Breast epithelium (tissue), 4 donors: ENCODE results near the gene COG8. TPM values are rescaled to one million over a fixed set of nuclear protein-coding genes. Genes with fewer than 3 reads are reported as not detected.
"Not testable (repeated sequence)": the region's sequence is repeated elsewhere in the genome, so short reads cannot be mapped to it uniquely, and the experiment has no call there.

Experiments
- DNase-seq, 2 donors: peaks; one replicate each; pipeline ENCODE4 v3.0.0-alpha.2; 2019; ENCODE audit warnings: low spot score in 2 of 2
- H3K27ac ChIP-seq, 2 donors: fragments of 200-600 bp; sonication (generic) in 1 of 2; one replicate each; pipeline ENCODE4 v1.5.1; 2016 to 2019; ENCODE audit warnings: mild to moderate bottlenecking in 1 of 2
- H3K27me3 ChIP-seq, 2 donors: fragments of 200-600 bp; sonication (generic) in 1 of 2; one replicate each; pipeline versions ENCODE4 v1.5.1 to v1.6.0; 2017 to 2019; ENCODE audit warnings: control low read depth in 1 of 2, mild to moderate bottlenecking in 1 of 2
- H3K36me3 ChIP-seq: fragments of 200-600 bp; one replicate; pipeline ENCODE4 v1.5.1; 2019
- H3K4me1 ChIP-seq, 2 donors: fragments of 200-600 bp; sonication (generic); one replicate each; pipeline ENCODE4 v1.5.1; 2016 to 2019; ENCODE audit warnings: control low read depth in 1 of 2
- H3K4me3 ChIP-seq, 3 donors: fragments of 200-600 bp; sonication (generic); 1 replicate in 2 of 3; 2 replicates in 1 of 3; pipeline ENCODE4 v1.5.1; 2016 to 2019; ENCODE audit warnings: mild to moderate bottlenecking in 3 of 3, moderate library complexity in 2 of 3
- H3K9me3 ChIP-seq, 2 donors: fragments of 200-600 bp; sonication (generic) in 1 of 2; one replicate each; pipeline ENCODE4 v1.5.1; 2016 to 2019; ENCODE audit warnings: control low read depth in 1 of 2
- POLR2A ChIP-seq: fragments of 450-650 bp; IDR thresholded peaks from one replicate; pipeline ENCODE4 v1.6.1; 2016; ENCODE audit warnings: antibody characterized with exemption, mild to moderate bottlenecking, moderate library complexity
- POLR2AphosphoS5 ChIP-seq, 3 donors: sonication (generic); formaldehyde crosslinking; IDR thresholded peaks; one replicate each; pipeline ENCODE4 v1.6.1; 2017; ENCODE audit warnings: antibody characterized with exemption in 3 of 3
- intact Hi-C: fragments of 100-400 bp; cut with DNase I; formaldehyde crosslinking; loops from one replicate; pipeline ENCODE4 v1.15.1; 2023; ENCODE audit warnings: low total_unique reads
- total RNA-seq, 3 donors: library from RNA; depleted of rRNA; stranded (reverse); fragments of >200 nt; gene quantifications; one replicate each; pipeline ENCODE4 v1.1.0, GENCODE V29; 2016
- TF ChIP-seq, protein P1 (sequence below), 3 donors: fragments of 450-650 bp; IDR thresholded peaks; one replicate each; pipeline ENCODE4 v1.5.1; 2016 to 2017; ENCODE audit warnings: antibody characterized with exemption in 3 of 3, mild to moderate bottlenecking in 3 of 3, moderate library complexity in 3 of 3

The COG8 gene
- total RNA-seq, 3 donors from 2014 or later = 40.2 to 52.8 (median 44.9) TPM

DNA sequence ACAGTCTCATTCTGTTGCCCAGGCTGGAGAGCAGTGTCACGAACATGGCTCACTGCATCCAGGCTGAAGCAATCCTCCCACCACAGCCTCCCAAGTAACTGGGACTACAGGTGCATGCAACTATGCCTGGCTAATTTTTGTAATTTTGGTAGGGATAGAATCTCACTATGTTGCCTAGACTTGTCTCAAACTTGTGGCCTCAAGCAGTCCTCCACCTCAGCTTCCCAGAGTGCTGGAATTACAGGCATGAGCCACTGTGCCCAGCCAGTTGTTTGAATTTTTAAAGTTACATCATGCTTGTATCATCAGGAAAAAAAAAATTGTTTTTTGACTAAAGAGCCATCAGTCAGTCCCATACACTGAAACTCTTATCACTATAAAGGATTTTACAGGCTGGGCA lies 45.3 kb downstream of the COG8 start:
- H3K27ac ChIP-seq = no peak overlapping the region
- DNase-seq = peak in 1 of 2 donors; percentile 44
- H3K27me3 ChIP-seq = no peaks in the 10 kb centered on the region
- no peaks in the 10 kb centered on the region for H3K36me3 ChIP-seq
- H3K4me3 ChIP-seq = no peak overlapping the region
- TF ChIP-seq POLR2A (no peak), POLR2AphosphoS5 (IDR thresholded peaks at IDR 0.05) (no peak)
- TF ChIP-seq, protein P1, sequence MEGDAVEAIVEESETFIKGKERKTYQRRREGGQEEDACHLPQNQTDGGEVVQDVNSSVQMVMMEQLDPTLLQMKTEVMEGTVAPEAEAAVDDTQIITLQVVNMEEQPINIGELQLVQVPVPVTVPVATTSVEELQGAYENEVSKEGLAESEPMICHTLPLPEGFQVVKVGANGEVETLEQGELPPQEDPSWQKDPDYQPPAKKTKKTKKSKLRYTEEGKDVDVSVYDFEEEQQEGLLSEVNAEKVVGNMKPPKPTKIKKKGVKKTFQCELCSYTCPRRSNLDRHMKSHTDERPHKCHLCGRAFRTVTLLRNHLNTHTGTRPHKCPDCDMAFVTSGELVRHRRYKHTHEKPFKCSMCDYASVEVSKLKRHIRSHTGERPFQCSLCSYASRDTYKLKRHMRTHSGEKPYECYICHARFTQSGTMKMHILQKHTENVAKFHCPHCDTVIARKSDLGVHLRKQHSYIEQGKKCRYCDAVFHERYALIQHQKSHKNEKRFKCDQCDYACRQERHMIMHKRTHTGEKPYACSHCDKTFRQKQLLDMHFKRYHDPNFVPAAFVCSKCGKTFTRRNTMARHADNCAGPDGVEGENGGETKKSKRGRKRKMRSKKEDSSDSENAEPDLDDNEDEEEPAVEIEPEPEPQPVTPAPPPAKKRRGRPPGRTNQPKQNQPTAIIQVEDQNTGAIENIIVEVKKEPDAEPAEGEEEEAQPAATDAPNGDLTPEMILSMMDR (IDR thresholded peaks at IDR 0.05) = no peak
- no peaks in the 10 kb centered on the region for H3K4me1 ChIP-seq
- intact Hi-C loops = no loop called here
- H3K9me3 ChIP-seq = no peaks in the 10 kb centered on the region

DNA sequence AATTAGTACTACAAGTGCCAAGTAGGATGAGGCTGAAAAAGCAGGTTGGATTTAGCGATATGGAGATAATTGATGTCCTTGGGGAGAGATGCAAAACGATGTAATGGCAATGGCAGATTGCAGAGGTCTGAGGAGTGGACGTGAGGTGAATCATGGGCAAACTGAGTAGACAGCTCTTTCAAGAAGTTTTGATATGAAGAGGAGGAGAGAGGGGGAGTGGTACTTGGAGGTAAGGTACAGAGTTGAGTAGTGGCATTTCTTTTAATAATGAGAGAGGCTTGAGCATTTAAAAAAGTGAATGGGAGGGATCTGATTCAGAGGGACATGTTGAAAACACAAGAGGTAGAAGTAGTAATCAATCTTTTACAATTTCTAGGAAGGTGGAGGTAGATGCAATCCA lies 46.0 kb downstream of the COG8 start:
- H3K36me3 ChIP-seq = no peaks in the 10 kb centered on the region
- no peak for TF ChIP-seq POLR2AphosphoS5 (IDR thresholded peaks at IDR 0.05)
- TF ChIP-seq POLR2A = no peak
- TF ChIP-seq, protein P1 (IDR thresholded peaks at IDR 0.05) = no peak
- DNase-seq = no peak
- H3K4me1 ChIP-seq = no peaks in the 10 kb centered on the region
- intact Hi-C loops = no loop called here
- no peaks in the 10 kb centered on the region for H3K9me3 ChIP-seq
- peak overlapping the region in 1 of 2 donors; percentile 29 for H3K27ac ChIP-seq
- H3K27me3 ChIP-seq = no peaks in the 10 kb centered on the region
- H3K4me3 ChIP-seq = no peak overlapping the region

DNA sequence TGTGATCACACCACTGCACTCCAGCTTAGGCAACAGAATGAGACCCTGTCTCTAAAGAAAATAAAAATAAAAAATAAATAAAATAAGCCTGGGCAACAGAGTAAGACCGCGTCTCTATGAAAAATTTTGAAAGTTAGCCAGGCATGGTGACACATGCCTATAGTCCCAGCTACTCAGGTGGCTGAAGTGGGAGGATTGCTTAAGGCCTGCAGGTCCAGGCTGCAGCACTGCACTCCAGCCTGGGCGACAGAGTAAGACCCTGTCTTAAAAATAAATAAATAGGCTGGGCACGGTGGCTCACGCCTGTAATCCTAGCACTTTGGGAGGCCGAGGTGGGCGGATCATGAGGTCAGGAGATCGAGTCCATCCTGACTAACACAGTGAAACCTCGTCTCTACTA lies 47.7 kb downstream of the COG8 start:
- H3K36me3 ChIP-seq, H3K9me3 ChIP-seq, H3K27ac ChIP-seq, H3K4me1 ChIP-seq, H3K4me3 ChIP-seq, DNase-seq, intact Hi-C loops, H3K27me3 ChIP-seq: not testable (repeated sequence)

DNA sequence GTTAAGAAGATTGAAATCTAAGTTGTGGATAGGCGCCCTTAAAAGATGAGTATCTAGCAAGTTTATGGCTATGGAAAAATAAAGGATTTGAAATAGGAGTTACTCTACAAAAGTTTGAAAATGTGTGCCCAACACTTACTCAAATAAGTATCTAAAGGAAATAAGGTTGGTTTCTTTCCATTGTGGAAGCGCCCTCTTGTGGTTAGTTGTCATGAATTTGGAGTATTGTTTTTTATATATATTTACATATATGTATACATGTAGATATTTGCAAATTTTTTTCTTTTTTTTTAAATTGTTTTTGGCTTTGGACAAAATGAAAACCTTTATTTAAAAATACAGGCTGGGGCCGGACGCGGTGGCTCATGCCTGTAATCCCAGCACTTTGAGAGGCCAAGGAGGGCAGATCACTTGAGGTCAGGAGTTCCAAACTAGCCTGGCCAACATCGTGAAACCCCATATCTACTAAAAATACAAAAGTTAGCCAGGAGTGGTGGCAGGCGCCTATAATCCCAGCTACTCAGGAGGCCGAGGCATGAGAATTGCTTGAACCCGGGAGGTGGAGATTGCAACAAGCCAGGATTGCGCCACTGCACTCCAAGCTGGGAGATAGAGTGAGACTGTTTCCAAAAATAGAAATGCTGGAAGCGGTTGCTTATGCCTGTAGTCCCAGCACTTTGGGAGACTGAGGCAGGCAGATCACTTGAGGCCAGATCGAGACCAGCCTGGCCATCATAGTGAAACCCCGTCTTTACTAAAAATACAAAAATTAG lies 52.2 kb downstream of the COG8 start:
- no peak for DNase-seq
- H3K27ac ChIP-seq = peak overlapping the region in 1 of 2 donors; percentile 22
- H3K4me3 ChIP-seq = no peak overlapping the region
- H3K9me3 ChIP-seq = no peaks in the 10 kb centered on the region
- H3K27me3 ChIP-seq = no peaks in the 10 kb centered on the region
- TF ChIP-seq POLR2A (no peak), POLR2AphosphoS5 (IDR thresholded peaks at IDR 0.05) (peak in 1 of 3 donors; percentile 41)
- TF ChIP-seq, protein P1 (IDR thresholded peaks at IDR 0.05) = peak; percentile 39 to 71 (median 62)
- intact Hi-C loops = no loop called here
- no peaks in the 10 kb centered on the region for H3K36me3 ChIP-seq
- H3K4me1 ChIP-seq = no peaks in the 10 kb centered on the region

DNA sequence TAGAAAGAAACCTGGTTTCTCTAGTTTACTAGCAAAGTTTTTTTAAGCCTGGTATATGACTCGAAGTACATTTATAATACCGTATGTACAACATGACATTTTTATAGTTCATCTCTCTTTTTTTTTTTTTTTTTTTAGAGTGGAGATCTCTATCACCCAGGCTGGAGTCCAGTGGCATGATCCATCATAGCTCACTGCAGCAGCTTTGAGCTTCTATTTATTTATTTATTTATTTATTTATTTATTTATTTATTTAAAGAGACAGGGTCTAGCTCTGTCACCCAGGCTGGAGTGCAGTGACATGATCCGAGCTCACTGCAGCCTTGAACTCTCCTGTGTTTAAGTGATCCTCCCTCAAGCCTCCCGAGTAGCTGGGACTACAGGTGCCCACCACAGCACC lies 54.1 kb downstream of the COG8 start:
- intact Hi-C loops = no loop called here
- no peaks in the 10 kb centered on the region for H3K4me1 ChIP-seq
- TF ChIP-seq POLR2A = no peak
- no peak for TF ChIP-seq POLR2AphosphoS5 (IDR thresholded peaks at IDR 0.05)
- TF ChIP-seq, protein P1 (IDR thresholded peaks at IDR 0.05) = no peak
- no peak overlapping the region for H3K27ac ChIP-seq
- no peaks in the 10 kb centered on the region for H3K27me3 ChIP-seq
- H3K36me3 ChIP-seq = no peaks in the 10 kb centered on the region
- no peak for DNase-seq
- H3K4me3 ChIP-seq = no peak overlapping the region
- H3K9me3 ChIP-seq = no peaks in the 10 kb centered on the region
